Measurements from ENCODE around the gene PNPLA1. TPM values are rescaled to one million over a fixed set of nuclear protein-coding genes. Genes with fewer than 3 reads are reported as not detected.
A peak's percentile ranks its signal among the peaks of the same experiment; 100 is the strongest.

PNPLA1 gene
- polyA plus RNA-seq, 3 donors: 3.5 to 3.9 (median 3.8) TPM

GRCh38 chr6:36345681-36346466 lies 76.0 kb downstream of the PNPLA1 start:
- no peak for DNase-seq
- Mint-ChIP-seq H3K4me1 (peaks cover 8% of the 10 kb centered on the region), H3K4me3 (no peak overlapping the region), H3K9me3 (no peaks in the 10 kb centered on the region), H3K27ac (no peak overlapping the region), H3K36me3 (no peaks in the 10 kb centered on the region), H3K27me3 (ENCODE audit: low read depth in 3 of 3) (peaks cover 3 to 7% (median 6%) of the 10 kb centered on the region in 3 donors)
- Histone ChIP-seq H3K4me1 (ENCODE audit: control insufficient read depth in 1 of 2, insufficient read depth in 2 of 2, low read length in 2 of 2) (peaks cover 3 to 4% of the 10 kb centered on the region in 2 donors), H2AFZ (ENCODE audit: insufficient read depth, low read depth, low read length, poor library complexity, severe bottlenecking) (no peak overlapping the region), H3K4me2 (replicated peaks; ENCODE audit: extremely low read depth, low read length, poor library complexity, severe bottlenecking) (no peak overlapping the region), H3K27ac (ENCODE audit: low read depth in 1 of 2, low read length in 2 of 2) (no peak overlapping the region), H3K27me3 (ENCODE audit: control insufficient read depth in 2 of 2, insufficient read depth in 2 of 2, low read length in 2 of 2) (no peaks in the 10 kb centered on the region), H3K4me3 (replicated peaks in 1 of 3; ENCODE audit: low read depth in 2 of 3, low read length in 3 of 3) (no peak overlapping the region), H3K79me2 (ENCODE audit: insufficient read depth, low read length) (no peaks in the 10 kb centered on the region), H4K20me1 (ENCODE audit: insufficient read depth, low read length) (no peaks in the 10 kb centered on the region), H3K9me3 (replicated peaks in 1 of 2; ENCODE audit: control insufficient read depth in 1 of 2, insufficient read depth in 1 of 2, low read length in 2 of 2) (no peaks in the 10 kb centered on the region), H3K36me3 (replicated peaks in 1 of 2; ENCODE audit: control insufficient read depth in 1 of 2, insufficient read depth in 2 of 2, low read length in 2 of 2) (no peaks in the 10 kb centered on the region), H3K9ac (ENCODE audit: insufficient read depth, low read length, poor library complexity, severe bottlenecking) (no peak overlapping the region)
- TF ChIP-seq CTCF (IDR thresholded peaks at IDR 0.05): no peak
- 98% methylated on average over 11 of the region's 13 CpGs for WGBS (ENCODE audit: insufficient coverage)
- intact Hi-C loops (cut with micrococcal nuclease): no loop called here

GRCh38 chr6:36346486-36347273 lies 76.8 kb downstream of the PNPLA1 start:
- Histone ChIP-seq H3K79me2 (ENCODE audit: insufficient read depth, low read length) (no peaks in the 10 kb centered on the region), H3K36me3 (replicated peaks in 1 of 2; ENCODE audit: control insufficient read depth in 1 of 2, insufficient read depth in 2 of 2, low read length in 2 of 2) (no peaks in the 10 kb centered on the region), H3K9ac (ENCODE audit: insufficient read depth, low read length, poor library complexity, severe bottlenecking) (no peak overlapping the region), H3K9me3 (replicated peaks in 1 of 2; ENCODE audit: control insufficient read depth in 1 of 2, insufficient read depth in 1 of 2, low read length in 2 of 2) (no peaks in the 10 kb centered on the region), H2AFZ (ENCODE audit: insufficient read depth, low read depth, low read length, poor library complexity, severe bottlenecking) (no peak overlapping the region), H3K4me1 (ENCODE audit: control insufficient read depth in 1 of 2, insufficient read depth in 2 of 2, low read length in 2 of 2) (no peaks in the 10 kb centered on the region), H3K27me3 (ENCODE audit: control insufficient read depth in 2 of 2, insufficient read depth in 2 of 2, low read length in 2 of 2) (no peaks in the 10 kb centered on the region), H3K4me3 (replicated peaks in 1 of 3; ENCODE audit: low read depth in 2 of 3, low read length in 3 of 3) (no peak overlapping the region), H4K20me1 (ENCODE audit: insufficient read depth, low read length) (no peaks in the 10 kb centered on the region), H3K4me2 (replicated peaks; ENCODE audit: extremely low read depth, low read length, poor library complexity, severe bottlenecking) (no peak overlapping the region), H3K27ac (ENCODE audit: low read depth in 1 of 2, low read length in 2 of 2) (no peak overlapping the region)
- intact Hi-C loops (cut with micrococcal nuclease): no loop called here
- Mint-ChIP-seq H3K27ac (peak overlapping the region in 1 of 7 donors; percentile 50), H3K27me3 (ENCODE audit: low read depth in 3 of 3) (peaks cover 2 to 5% (median 4%) of the 10 kb centered on the region in 3 donors), H3K36me3 (no peaks in the 10 kb centered on the region), H3K4me1 (peaks cover 8% of the 10 kb centered on the region), H3K9me3 (no peaks in the 10 kb centered on the region), H3K4me3 (no peak overlapping the region)
- 97% methylated on average over 18 of the region's 20 CpGs for WGBS (ENCODE audit: insufficient coverage)
- DNase-seq: no peak
- TF ChIP-seq CTCF (IDR thresholded peaks at IDR 0.05): no peak

All from CD14-positive monocyte (primary cell).